PC-3 (cell line): ENCODE results near the gene AOAH. TPM values are rescaled to one million over a fixed set of nuclear protein-coding genes. Genes with fewer than 3 reads are reported as not detected.

Experiments used
- ATAC-seq: fragments of 200-7000 bp; cut with Tn5 transposase; 2 replicates; pipeline ENCODE4 v1.9.1; 2020; ENCODE audit warnings: mild to moderate bottlenecking, moderate library complexity
- BruUV-seq: library from RNA; stranded (reverse); fragments of 400-500 nt; replicated peaks from 2 replicates; lab custom pipeline; 2021; lab: Mats Ljungman, UMichigan
- CTCF ChIA-PET: fragments of 300-600 bp; sonication (Branson Sonifier 250); formaldehyde crosslinking; loops from one replicate; lab custom pipeline; 2022; ENCODE audit warnings: antibody characterized with exemption; lab: Charles Lee
- POLR2A ChIA-PET: fragments of 300-600 bp; sonication (Branson Sonifier 250); formaldehyde crosslinking; loops from one replicate; lab custom pipeline; 2022; ENCODE audit warnings: antibody characterized with exemption; ENCODE audit not compliant: unreplicated experiment; lab: Charles Lee
- DNase-seq: peaks from one replicate; pipeline ENCODE4 v3.0.0-alpha.2; 2015
- H2AFZ ChIP-seq: fragments of 300-600 bp; sonication (generic); 2 replicates; pipeline ENCODE4 v1.6.0; 2016; ENCODE audit warnings: antibody characterized with exemption, low read length
- H3F3A ChIP-seq: fragments of 300-600 bp; sonication (generic); one replicate; pipeline ENCODE4 v1.6.0; 2017; ENCODE audit warnings: antibody characterized with exemption, low read length, control low read depth, mild to moderate bottlenecking; ENCODE audit not compliant: unreplicated experiment
- H3K27ac ChIP-seq: fragments of 300-600 bp; sonication (generic); 2 replicates; pipeline ENCODE4 v1.5.1; 2016; ENCODE audit warnings: mild to moderate bottlenecking, low read length
- H3K27me3 ChIP-seq: fragments of 300-600 bp; sonication (generic); 2 replicates; pipeline ENCODE4 v1.6.1; 2016; ENCODE audit warnings: low read length, mixed read lengths
- H3K36me3 ChIP-seq: fragments of 300-600 bp; sonication (generic); 2 replicates; pipeline ENCODE4 v1.6.1; 2016; ENCODE audit warnings: low read depth, mixed run types, low read length, mixed read lengths
- H3K4me1 ChIP-seq: fragments of 300-600 bp; sonication (generic); 2 replicates; pipeline ENCODE4 v1.5.1; 2016; ENCODE audit warnings: low read length; ENCODE audit not compliant: insufficient read depth
- H3K4me2 ChIP-seq: fragments of 300-600 bp; sonication (generic); 2 replicates; pipeline ENCODE4 v1.6.0; 2016; ENCODE audit warnings: low read length
- H3K4me3 ChIP-seq: fragments of 300-600 bp; sonication (generic); 2 replicates; pipeline ENCODE4 v1.5.1; 2016; ENCODE audit warnings: mild to moderate bottlenecking, low read length, mixed read lengths
- H3K79me2 ChIP-seq: fragments of 300-600 bp; sonication (generic); 2 replicates; pipeline ENCODE4 v1.6.1; 2017; ENCODE audit warnings: low read length, mixed read lengths
- H3K9ac ChIP-seq: fragments of 300-600 bp; sonication (generic); 2 replicates; pipeline ENCODE4 v1.6.0; 2016; ENCODE audit warnings: mild to moderate bottlenecking, low read length
- H3K9me2 ChIP-seq: fragments of 300-600 bp; sonication (generic); replicated peaks from 2 replicates; pipeline ENCODE4 v1.6.1; 2016; ENCODE audit warnings: mixed run types, low read length, mixed read lengths
- H3K9me3 ChIP-seq: fragments of 300-600 bp; sonication (generic); 2 replicates; pipeline ENCODE4 v1.6.1; 2016; ENCODE audit warnings: low read length, mixed read lengths
- H4K20me1 ChIP-seq: fragments of 300-600 bp; sonication (generic); 2 replicates; pipeline ENCODE4 v1.6.1; 2016; ENCODE audit warnings: low read length, mixed read lengths
- EZH2 ChIP-seq: fragments of 300-600 bp; sonication (generic); IDR thresholded peaks from one replicate; pipeline ENCODE4 v1.6.1; 2017; ENCODE audit warnings: antibody characterized with exemption, mild to moderate bottlenecking, low read length; ENCODE audit not compliant: unreplicated experiment
- EZH2phosphoT487 ChIP-seq: fragments of 300-600 bp; sonication (generic); IDR thresholded peaks from 2 replicates; pipeline ENCODE4 v1.6.1; 2018; ENCODE audit warnings: mild to moderate bottlenecking, antibody characterized with exemption, low read length, borderline replicate concordance
- intact Hi-C: fragments of 100-400 bp; cut with micrococcal nuclease; formaldehyde crosslinking; loops from 2 replicates; pipeline ENCODE4 v1.9.0; 2023
- total RNA-seq: library from RNA; depleted of rRNA; stranded (reverse); fragments of >200 nt; gene quantifications from 2 replicates; pipeline ENCODE4 v1.2.3, GENCODE V29; 2014
- TF ChIP-seq, protein P1 (sequence below): fragments of 300-600 bp; sonication (generic); conservative IDR thresholded peaks from 2 replicates; pipeline ENCODE4 v1.5.1; 2017; ENCODE audit warnings: antibody characterized with exemption, low read depth, mild to moderate bottlenecking, low read length

The AOAH gene
- total RNA-seq, 1 experiment from 2014 or later: not detected

DNA sequence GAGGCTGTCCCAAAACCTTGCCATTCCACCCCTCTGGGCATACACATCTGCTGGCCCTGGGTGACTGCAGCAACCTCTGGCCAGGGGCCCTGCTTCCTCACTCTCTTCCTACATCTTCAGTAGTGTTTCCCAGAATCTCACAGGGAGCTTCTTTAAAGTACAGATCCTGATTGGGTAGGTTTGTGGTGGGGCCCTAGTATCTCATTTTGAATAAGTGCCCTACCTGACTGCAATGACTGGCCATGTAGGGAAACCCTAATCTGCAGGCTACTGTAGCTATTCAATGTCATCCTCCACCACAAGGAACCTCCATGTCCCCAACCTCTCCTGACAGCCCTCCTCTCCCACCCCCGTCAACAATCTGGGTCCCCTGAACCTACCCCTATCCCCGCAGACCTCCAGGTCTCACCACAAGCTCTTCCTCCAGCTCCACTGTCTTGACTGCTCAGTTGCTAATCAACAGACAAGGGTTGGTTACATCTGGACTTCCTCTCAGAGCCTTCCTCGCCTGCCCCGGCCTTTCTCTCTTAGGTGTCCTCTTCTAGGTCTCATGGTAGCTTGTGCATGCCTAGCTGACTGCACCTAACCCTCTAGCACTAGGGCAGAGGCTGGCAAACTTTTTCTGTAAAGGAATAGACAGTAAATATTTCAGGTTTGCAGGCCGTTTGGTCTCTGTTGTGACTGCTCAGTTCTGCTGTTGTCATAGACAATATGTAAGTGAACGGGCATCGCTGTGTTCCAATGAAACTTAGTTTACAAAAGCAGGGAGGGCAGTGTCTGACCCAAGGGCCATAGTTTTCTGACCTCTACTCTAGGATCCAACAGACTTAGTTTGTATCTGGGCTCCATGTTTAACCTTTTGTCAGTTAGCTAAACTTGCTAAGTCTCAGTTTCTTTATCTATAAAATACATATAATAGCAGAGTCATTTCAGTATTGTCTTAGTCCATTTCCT is 121.1 kb downstream of the AOAH start:
- Histone ChIP-seq H3K27me3 (peaks cover 12% of the 10 kb centered on the region; the same call in 1 of the 2 replicates), H2AFZ (no peak overlapping the region), H3K4me1 (peaks cover 36% of the 10 kb centered on the region), H4K20me1 (no peaks in the 10 kb centered on the region), H3K36me3 (no peaks in the 10 kb centered on the region), H3K9me2 (no peaks in the 10 kb centered on the region), H3F3A (no peaks in the 10 kb centered on the region), H3K79me2 (no peaks in the 10 kb centered on the region), H3K27ac (no peak overlapping the region), H3K4me3 (no peak overlapping the region), H3K9me3 (no peaks in the 10 kb centered on the region), H3K9ac (no peak overlapping the region), H3K4me2 (no peak overlapping the region)
- no peak for ATAC-seq
- CTCF ChIA-PET: no interaction called here
- TF ChIP-seq EZH2: no peak
- TF ChIP-seq, protein P1, sequence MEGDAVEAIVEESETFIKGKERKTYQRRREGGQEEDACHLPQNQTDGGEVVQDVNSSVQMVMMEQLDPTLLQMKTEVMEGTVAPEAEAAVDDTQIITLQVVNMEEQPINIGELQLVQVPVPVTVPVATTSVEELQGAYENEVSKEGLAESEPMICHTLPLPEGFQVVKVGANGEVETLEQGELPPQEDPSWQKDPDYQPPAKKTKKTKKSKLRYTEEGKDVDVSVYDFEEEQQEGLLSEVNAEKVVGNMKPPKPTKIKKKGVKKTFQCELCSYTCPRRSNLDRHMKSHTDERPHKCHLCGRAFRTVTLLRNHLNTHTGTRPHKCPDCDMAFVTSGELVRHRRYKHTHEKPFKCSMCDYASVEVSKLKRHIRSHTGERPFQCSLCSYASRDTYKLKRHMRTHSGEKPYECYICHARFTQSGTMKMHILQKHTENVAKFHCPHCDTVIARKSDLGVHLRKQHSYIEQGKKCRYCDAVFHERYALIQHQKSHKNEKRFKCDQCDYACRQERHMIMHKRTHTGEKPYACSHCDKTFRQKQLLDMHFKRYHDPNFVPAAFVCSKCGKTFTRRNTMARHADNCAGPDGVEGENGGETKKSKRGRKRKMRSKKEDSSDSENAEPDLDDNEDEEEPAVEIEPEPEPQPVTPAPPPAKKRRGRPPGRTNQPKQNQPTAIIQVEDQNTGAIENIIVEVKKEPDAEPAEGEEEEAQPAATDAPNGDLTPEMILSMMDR: no peak
- TF ChIP-seq EZH2phosphoT487: no peak
- DNase-seq: no peak
- BruUV-seq: no TSS peak
- POLR2A ChIA-PET: no interaction called here
- intact Hi-C loops: no loop called here

DNA sequence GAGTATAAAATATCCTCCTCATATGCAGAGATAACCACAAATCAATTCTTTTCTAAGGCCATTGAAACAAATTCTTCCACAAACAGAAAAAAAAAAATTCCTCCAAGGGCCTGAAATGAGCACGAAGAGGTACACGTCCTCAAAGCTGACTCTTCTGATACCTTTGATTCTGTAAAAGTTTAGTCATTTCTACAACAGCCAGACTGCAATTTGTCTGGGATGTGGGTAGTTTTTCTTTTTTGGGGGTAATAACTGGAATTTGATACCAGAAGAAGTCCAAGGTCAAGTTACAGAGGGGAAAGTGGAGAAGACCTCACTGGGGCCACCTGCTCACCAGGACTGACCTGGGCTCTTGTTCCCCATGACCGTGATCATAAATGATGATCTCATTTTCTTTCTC is 121.8 kb downstream of the AOAH start:
- ChIA-PET CTCF (no interaction called here), POLR2A (no interaction called here)
- H3K36me3 ChIP-seq: no peaks in the 10 kb centered on the region
- no peak overlapping the region for H3K4me3 ChIP-seq
- no peaks in the 10 kb centered on the region for H3K9me3 ChIP-seq
- TF ChIP-seq EZH2phosphoT487 (no peak), EZH2 (no peak)
- TF ChIP-seq, protein P1: no peak
- no peaks in the 10 kb centered on the region for H3K9me2 ChIP-seq
- H3K9ac ChIP-seq: no peak overlapping the region
- intact Hi-C loops: no loop called here
- ATAC-seq (no peak), DNase-seq (no peak)
- BruUV-seq: no TSS peak
- H3K4me1 ChIP-seq: peaks cover 42% of the 10 kb centered on the region
- no peaks in the 10 kb centered on the region for H3F3A ChIP-seq
- no peak overlapping the region for H2AFZ ChIP-seq
- H3K4me2 ChIP-seq: no peak overlapping the region
- H3K79me2 ChIP-seq: no peaks in the 10 kb centered on the region
- H3K27ac ChIP-seq: no peak overlapping the region
- no peaks in the 10 kb centered on the region for H4K20me1 ChIP-seq
- peaks cover 9% of the 10 kb centered on the region; the same call in 1 of the 2 replicates for H3K27me3 ChIP-seq

DNA sequence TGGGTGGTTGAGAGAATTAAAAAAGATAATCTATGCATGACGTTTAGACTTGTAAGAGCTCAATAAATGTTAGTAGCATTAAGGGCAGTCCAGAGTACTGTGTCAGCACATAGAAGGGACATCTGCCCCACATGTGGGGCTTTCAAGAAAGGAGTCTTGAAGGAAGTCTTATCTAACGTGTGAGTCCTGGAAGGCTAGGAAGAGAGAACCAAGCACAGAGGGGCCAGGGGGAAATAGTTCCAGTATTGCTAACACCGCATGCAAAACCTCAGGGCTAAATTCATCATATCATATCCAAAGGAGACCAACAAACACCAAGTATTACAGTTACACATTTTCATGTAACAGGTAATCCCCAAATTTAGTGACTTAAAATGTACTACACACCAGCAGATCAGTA is 122.7 kb downstream of the AOAH start:
- Histone ChIP-seq H3K27me3 (peaks cover 2% of the 10 kb centered on the region; the same call in 1 of the 2 replicates), H3K79me2 (no peaks in the 10 kb centered on the region), H3K36me3 (no peaks in the 10 kb centered on the region), H3F3A (no peaks in the 10 kb centered on the region), H3K9me3 (no peaks in the 10 kb centered on the region), H3K9ac (no peak overlapping the region), H3K4me1 (peaks cover 50% of the 10 kb centered on the region), H3K4me2 (peak overlapping the region; percentile 46; the same call in 1 of the 2 replicates), H3K4me3 (no peak overlapping the region), H4K20me1 (no peaks in the 10 kb centered on the region), H3K27ac (peak overlapping the region; percentile 83), H2AFZ (peak overlapping the region; percentile 42), H3K9me2 (no peaks in the 10 kb centered on the region)
- no peak for DNase-seq
- ChIA-PET CTCF (no interaction called here), POLR2A (interaction anchor here (0.6 kb wide), 1 partner anchor 57 kb away, joined by 7 read pairs; no protein-coding TSS in a partner anchor)
- BruUV-seq: no TSS peak
- intact Hi-C loops: no loop called here
- ATAC-seq: no peak
- TF ChIP-seq, protein P1: no peak
- TF ChIP-seq EZH2 (no peak), EZH2phosphoT487 (no peak)
